ENCODE data around the gene SH2B2.

SH2B2 gene

DNA sequence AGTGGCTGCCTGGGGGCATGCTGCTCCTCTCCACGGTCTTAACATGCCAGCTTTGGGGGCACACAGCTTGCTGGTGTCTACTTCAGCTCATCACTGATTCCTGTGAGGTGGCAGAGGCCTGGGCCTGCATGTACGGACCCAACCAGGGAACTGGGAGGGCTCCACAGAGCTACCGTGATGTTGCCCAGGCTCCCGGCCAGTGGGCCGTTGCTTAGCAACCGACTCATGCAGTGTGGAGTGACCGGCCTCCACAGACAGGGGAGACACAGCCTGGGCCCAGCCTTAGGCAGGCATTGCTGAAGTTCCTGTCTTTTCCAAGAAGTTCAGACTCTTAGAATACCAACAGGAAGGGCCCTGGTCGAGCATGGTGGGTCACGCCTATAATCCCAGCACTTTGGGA is 25.8 kb upstream of the SH2B2 start:
- Histone ChIP-seq H3K14ac (ENCODE audit: low read length) (no peak overlapping the region), H2BK5ac (ENCODE audit: low read length) (no peak overlapping the region), H4K8ac (ENCODE audit: low read depth, low read length) (no peak overlapping the region), H3K23ac (ENCODE audit: low read depth, low read length, poor library complexity) (no peak overlapping the region), H3K4me3 (ENCODE audit: low read length in 2 of 2) (no peak overlapping the region), H3K4me1 (ENCODE audit: control insufficient read depth in 2 of 2, insufficient read depth in 1 of 2, low read depth in 1 of 2, low read length in 2 of 2) (peaks cover 5 to 8% of the 10 kb centered on the region in 2 donors), H3K4me2 (ENCODE audit: insufficient read depth, low read length, poor library complexity, severe bottlenecking) (no peak overlapping the region), H3K27me3 (ENCODE audit: control insufficient read depth in 3 of 3, insufficient read depth in 3 of 3, low read depth in 1 of 3, low read length in 3 of 3) (no peaks in the 10 kb centered on the region), H3K27ac (replicated peaks; ENCODE audit: low read length) (no peak overlapping the region), H4K91ac (ENCODE audit: low read depth, low read length, poor library complexity) (no peak overlapping the region), H3K79me1 (ENCODE audit: low read depth, low read length) (no peaks in the 10 kb centered on the region), H3K9me3 (replicated peaks in 1 of 2; ENCODE audit: control insufficient read depth in 2 of 2, insufficient read depth in 1 of 2, low read depth in 1 of 2, low read length in 2 of 2) (no peaks in the 10 kb centered on the region), H2BK120ac (ENCODE audit: low read depth, low read length) (no peak overlapping the region), H2BK15ac (ENCODE audit: low read length) (no peak overlapping the region), H2AK5ac (ENCODE audit: low read depth, low read length) (no peak overlapping the region), H3K4ac (ENCODE audit: low read length) (no peak overlapping the region), H2AFZ (ENCODE audit: low read length) (no peak overlapping the region), H3K9ac (ENCODE audit: low read depth, low read length, poor library complexity) (no peak overlapping the region), H3K18ac (ENCODE audit: low read length) (no peak overlapping the region), H3K36me3 (replicated peaks in 1 of 2; ENCODE audit: control insufficient read depth in 2 of 2, insufficient read depth in 2 of 2, low read length in 2 of 2) (no peaks in the 10 kb centered on the region), H2BK12ac (ENCODE audit: low read length) (no peak overlapping the region)
- no peak for DNase-seq (ENCODE audit: low spot score)
- WGBS, 2 donors (ENCODE audit: extremely low coverage in 2 of 2, insufficient read length in 2 of 2, insufficient replicate concordance in 1 of 2), result no CpG with 5 or more reads among the region's 9 CpGs

DNA sequence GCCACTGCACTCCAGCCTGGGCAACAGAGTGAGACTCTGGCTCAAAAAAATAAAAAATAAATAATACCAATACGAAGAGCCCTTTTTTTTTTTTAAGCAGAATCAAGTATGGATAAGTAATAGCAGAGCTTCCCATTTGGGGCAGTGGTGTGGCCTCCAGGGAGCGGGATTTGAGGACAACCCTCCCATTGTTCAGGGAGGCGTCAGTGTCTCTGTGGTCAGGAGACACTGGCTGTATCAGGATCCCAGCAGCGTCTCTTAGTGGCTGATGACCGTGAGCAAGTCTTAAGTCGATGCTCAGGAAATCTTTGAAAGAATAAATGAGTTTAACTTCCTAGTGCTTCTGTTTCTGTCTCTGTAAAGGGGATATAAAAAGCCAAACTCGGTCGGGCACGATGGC is 25.2 kb upstream of the SH2B2 start:
- Histone ChIP-seq H3K36me3 (replicated peaks in 1 of 2; ENCODE audit: control insufficient read depth in 2 of 2, insufficient read depth in 2 of 2, low read length in 2 of 2) (no peaks in the 10 kb centered on the region), H2AK5ac (ENCODE audit: low read depth, low read length) (no peak overlapping the region), H3K18ac (ENCODE audit: low read length) (no peak overlapping the region), H3K79me1 (ENCODE audit: low read depth, low read length) (no peaks in the 10 kb centered on the region), H3K27me3 (ENCODE audit: control insufficient read depth in 3 of 3, insufficient read depth in 3 of 3, low read depth in 1 of 3, low read length in 3 of 3) (no peaks in the 10 kb centered on the region), H3K27ac (replicated peaks; ENCODE audit: low read length) (no peak overlapping the region), H2BK5ac (ENCODE audit: low read length) (no peak overlapping the region), H4K8ac (ENCODE audit: low read depth, low read length) (no peak overlapping the region), H2AFZ (ENCODE audit: low read length) (no peak overlapping the region), H3K9me3 (replicated peaks in 1 of 2; ENCODE audit: control insufficient read depth in 2 of 2, insufficient read depth in 1 of 2, low read depth in 1 of 2, low read length in 2 of 2) (no peaks in the 10 kb centered on the region), H3K4me3 (ENCODE audit: low read length in 2 of 2) (no peak overlapping the region), H2BK12ac (ENCODE audit: low read length) (no peak overlapping the region), H3K14ac (ENCODE audit: low read length) (no peak overlapping the region), H2BK120ac (ENCODE audit: low read depth, low read length) (no peak overlapping the region), H4K91ac (ENCODE audit: low read depth, low read length, poor library complexity) (no peak overlapping the region), H3K4me2 (ENCODE audit: insufficient read depth, low read length, poor library complexity, severe bottlenecking) (no peak overlapping the region), H3K4me1 (ENCODE audit: control insufficient read depth in 2 of 2, insufficient read depth in 1 of 2, low read depth in 1 of 2, low read length in 2 of 2) (peaks cover 5 to 10% of the 10 kb centered on the region in 2 donors), H2BK15ac (ENCODE audit: low read length) (no peak overlapping the region), H3K23ac (ENCODE audit: low read depth, low read length, poor library complexity) (no peak overlapping the region), H3K9ac (ENCODE audit: low read depth, low read length, poor library complexity) (no peak overlapping the region), H3K4ac (ENCODE audit: low read length) (no peak overlapping the region)
- WGBS, 2 donors (ENCODE audit: extremely low coverage in 2 of 2, insufficient read length in 2 of 2, insufficient replicate concordance in 1 of 2), result no CpG with 5 or more reads among the region's 9 CpGs
- no peak for DNase-seq (ENCODE audit: low spot score)

DNA sequence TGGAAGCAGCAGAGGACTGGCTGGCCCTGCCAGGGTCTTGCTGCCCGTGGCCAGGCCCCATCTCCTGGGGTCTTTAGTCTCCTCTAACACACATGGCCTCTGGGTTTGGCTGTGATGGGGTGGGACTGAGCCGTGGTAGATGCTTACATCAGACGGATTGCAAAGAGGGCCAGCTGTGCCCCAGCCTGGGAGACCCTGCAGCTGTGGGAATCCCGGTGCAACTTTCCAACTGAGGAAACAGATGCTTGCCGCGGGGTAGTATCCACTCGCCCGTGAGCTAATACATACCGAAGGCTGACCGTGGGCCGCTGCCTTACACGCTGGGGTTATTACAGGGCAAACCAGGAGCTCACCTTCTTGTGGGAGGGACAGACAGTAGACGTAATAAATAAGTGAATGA is 24.1 kb upstream of the SH2B2 start:
- DNase-seq (ENCODE audit: low spot score), result no peak
- Histone ChIP-seq H3K4ac (ENCODE audit: low read length) (no peak overlapping the region), H3K4me1 (ENCODE audit: control insufficient read depth in 2 of 2, insufficient read depth in 1 of 2, low read depth in 1 of 2, low read length in 2 of 2) (peaks cover 5 to 12% of the 10 kb centered on the region in 2 donors), H2AK5ac (ENCODE audit: low read depth, low read length) (peak overlapping the region; percentile 12), H2BK15ac (ENCODE audit: low read length) (no peak overlapping the region), H2AFZ (ENCODE audit: low read length) (no peak overlapping the region), H3K23ac (ENCODE audit: low read depth, low read length, poor library complexity) (peak overlapping the region; percentile 8), H3K9ac (ENCODE audit: low read depth, low read length, poor library complexity) (no peak overlapping the region), H2BK120ac (ENCODE audit: low read depth, low read length) (no peak overlapping the region), H3K27me3 (ENCODE audit: control insufficient read depth in 3 of 3, insufficient read depth in 3 of 3, low read depth in 1 of 3, low read length in 3 of 3) (no peaks in the 10 kb centered on the region), H3K27ac (replicated peaks; ENCODE audit: low read length) (no peak overlapping the region), H3K14ac (ENCODE audit: low read length) (no peak overlapping the region), H3K4me2 (ENCODE audit: insufficient read depth, low read length, poor library complexity, severe bottlenecking) (no peak overlapping the region), H4K91ac (ENCODE audit: low read depth, low read length, poor library complexity) (no peak overlapping the region), H2BK5ac (ENCODE audit: low read length) (no peak overlapping the region), H3K36me3 (replicated peaks in 1 of 2; ENCODE audit: control insufficient read depth in 2 of 2, insufficient read depth in 2 of 2, low read length in 2 of 2) (no peaks in the 10 kb centered on the region), H2BK12ac (ENCODE audit: low read length) (no peak overlapping the region), H4K8ac (ENCODE audit: low read depth, low read length) (no peak overlapping the region), H3K9me3 (replicated peaks in 1 of 2; ENCODE audit: control insufficient read depth in 2 of 2, insufficient read depth in 1 of 2, low read depth in 1 of 2, low read length in 2 of 2) (no peaks in the 10 kb centered on the region), H3K4me3 (ENCODE audit: low read length in 2 of 2) (no peak overlapping the region), H3K79me1 (ENCODE audit: low read depth, low read length) (no peaks in the 10 kb centered on the region), H3K18ac (ENCODE audit: low read length) (no peak overlapping the region)
- no CpG with 5 or more reads among the region's 13 CpGs for WGBS, 2 donors (ENCODE audit: extremely low coverage in 2 of 2, insufficient read length in 2 of 2, insufficient replicate concordance in 1 of 2)

DNA sequence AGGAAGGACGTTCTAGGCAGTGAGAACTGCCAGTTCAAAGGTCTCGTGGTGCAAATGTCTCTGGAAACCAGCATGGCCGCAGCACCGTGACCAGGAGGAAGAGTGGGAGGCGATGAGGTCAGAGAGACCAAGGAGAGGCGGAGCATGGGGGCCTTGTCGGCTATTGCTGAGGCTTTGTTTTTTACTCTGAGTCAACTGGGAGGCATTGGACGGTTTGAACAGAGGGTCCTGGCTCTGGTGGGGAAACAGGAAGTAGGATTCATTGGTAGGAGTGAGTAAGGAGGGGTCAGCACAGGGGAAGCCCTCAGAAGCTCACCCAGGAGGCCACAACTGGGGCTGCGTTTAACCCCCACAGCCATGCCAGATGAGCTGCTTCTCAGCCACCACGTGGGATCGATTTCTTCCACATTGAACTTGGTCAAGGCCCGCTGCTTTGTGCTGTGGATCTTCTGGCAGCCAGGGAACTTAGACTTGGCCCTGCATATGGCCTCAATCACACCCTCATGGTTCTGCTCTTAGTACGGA is 22.2 kb upstream of the SH2B2 start:
- Histone ChIP-seq H3K79me1 (ENCODE audit: low read depth, low read length) (peaks cover 1% of the 10 kb centered on the region), H3K23ac (ENCODE audit: low read depth, low read length, poor library complexity) (no peak overlapping the region), H2BK12ac (ENCODE audit: low read length) (no peak overlapping the region), H3K27ac (replicated peaks; ENCODE audit: low read length) (no peak overlapping the region), H4K8ac (ENCODE audit: low read depth, low read length) (no peak overlapping the region), H2BK120ac (ENCODE audit: low read depth, low read length) (no peak overlapping the region), H3K18ac (ENCODE audit: low read length) (no peak overlapping the region), H3K14ac (ENCODE audit: low read length) (no peak overlapping the region), H3K36me3 (replicated peaks in 1 of 2; ENCODE audit: control insufficient read depth in 2 of 2, insufficient read depth in 2 of 2, low read length in 2 of 2) (no peaks in the 10 kb centered on the region), H3K4me3 (ENCODE audit: low read length in 2 of 2) (no peak overlapping the region), H3K27me3 (ENCODE audit: control insufficient read depth in 3 of 3, insufficient read depth in 3 of 3, low read depth in 1 of 3, low read length in 3 of 3) (no peaks in the 10 kb centered on the region), H3K4me1 (ENCODE audit: control insufficient read depth in 2 of 2, insufficient read depth in 1 of 2, low read depth in 1 of 2, low read length in 2 of 2) (peaks cover 5 to 12% of the 10 kb centered on the region in 2 donors), H2BK5ac (ENCODE audit: low read length) (no peak overlapping the region), H2AK5ac (ENCODE audit: low read depth, low read length) (no peak overlapping the region), H4K91ac (ENCODE audit: low read depth, low read length, poor library complexity) (no peak overlapping the region), H2AFZ (ENCODE audit: low read length) (no peak overlapping the region), H3K4ac (ENCODE audit: low read length) (no peak overlapping the region), H3K4me2 (ENCODE audit: insufficient read depth, low read length, poor library complexity, severe bottlenecking) (no peak overlapping the region), H3K9ac (ENCODE audit: low read depth, low read length, poor library complexity) (no peak overlapping the region), H2BK15ac (ENCODE audit: low read length) (no peak overlapping the region), H3K9me3 (replicated peaks in 1 of 2; ENCODE audit: control insufficient read depth in 2 of 2, insufficient read depth in 1 of 2, low read depth in 1 of 2, low read length in 2 of 2) (no peaks in the 10 kb centered on the region)
- no CpG with 5 or more reads among the region's 13 CpGs for WGBS, 2 donors (ENCODE audit: extremely low coverage in 2 of 2, insufficient read length in 2 of 2, insufficient replicate concordance in 1 of 2)
- DNase-seq (ENCODE audit: low spot score), result no peak

Measured in neuronal stem cell (in vitro differentiated cells).